Stomach (tissue), 4 donors: Measurements from ENCODE around the gene PLEKHM3.

Source experiments
- CTCF ChIP-seq, 7 experiments: fragments of 450-650 bp in 4 of 7; fragments of 200-600 bp in 3 of 7; sonication (generic) in 3 of 7; IDR thresholded peaks; one replicate each; pipeline ENCODE4 v1.5.1; 2016 to 2019; ENCODE audit warnings: antibody characterized with exemption in 7 of 7, control low read depth in 2 of 7, mild to moderate bottlenecking in 1 of 7
- POLR2A ChIP-seq, 4 donors: fragments of 450-650 bp; IDR thresholded peaks; one replicate each; pipeline ENCODE4 v1.6.1; 2016; ENCODE audit warnings: antibody characterized with exemption in 4 of 4, control low read depth in 2 of 4, mild to moderate bottlenecking in 1 of 4, moderate library complexity in 1 of 4
- POLR2AphosphoS5 ChIP-seq, 3 donors: sonication (generic); formaldehyde crosslinking; IDR thresholded peaks; one replicate each; pipeline ENCODE4 v1.6.1; 2016; ENCODE audit warnings: antibody characterized with exemption in 3 of 3

GRCh38 chr2:207881902-207882301, 143.4 kb downstream of the PLEKHM3 start:
- TF ChIP-seq CTCF (IDR thresholded peaks at IDR 0.05), result no peak
- no peak for TF ChIP-seq POLR2A (IDR thresholded peaks at IDR 0.05)
- TF ChIP-seq POLR2AphosphoS5 (IDR thresholded peaks at IDR 0.05), result no peak
